ENCODE results near the gene FGFBP2.

DNA sequence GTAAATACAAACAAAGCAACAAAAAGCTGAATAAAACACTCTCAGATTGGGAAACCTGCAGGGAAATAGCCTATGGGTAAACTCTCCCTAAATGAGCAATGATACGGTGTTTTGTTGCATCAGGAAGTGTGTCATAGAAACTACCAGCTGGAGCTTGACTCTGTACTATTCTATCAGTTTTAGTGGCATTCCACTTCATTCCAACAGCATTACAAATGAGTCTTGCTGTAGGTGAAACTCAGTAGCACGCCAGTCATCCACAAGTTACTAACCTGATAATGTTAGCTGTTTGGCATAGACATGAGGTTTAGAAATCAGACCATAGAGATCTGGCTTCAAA is 49.4 kb downstream of the FGFBP2 start:
- TF ChIP-seq, protein P1, sequence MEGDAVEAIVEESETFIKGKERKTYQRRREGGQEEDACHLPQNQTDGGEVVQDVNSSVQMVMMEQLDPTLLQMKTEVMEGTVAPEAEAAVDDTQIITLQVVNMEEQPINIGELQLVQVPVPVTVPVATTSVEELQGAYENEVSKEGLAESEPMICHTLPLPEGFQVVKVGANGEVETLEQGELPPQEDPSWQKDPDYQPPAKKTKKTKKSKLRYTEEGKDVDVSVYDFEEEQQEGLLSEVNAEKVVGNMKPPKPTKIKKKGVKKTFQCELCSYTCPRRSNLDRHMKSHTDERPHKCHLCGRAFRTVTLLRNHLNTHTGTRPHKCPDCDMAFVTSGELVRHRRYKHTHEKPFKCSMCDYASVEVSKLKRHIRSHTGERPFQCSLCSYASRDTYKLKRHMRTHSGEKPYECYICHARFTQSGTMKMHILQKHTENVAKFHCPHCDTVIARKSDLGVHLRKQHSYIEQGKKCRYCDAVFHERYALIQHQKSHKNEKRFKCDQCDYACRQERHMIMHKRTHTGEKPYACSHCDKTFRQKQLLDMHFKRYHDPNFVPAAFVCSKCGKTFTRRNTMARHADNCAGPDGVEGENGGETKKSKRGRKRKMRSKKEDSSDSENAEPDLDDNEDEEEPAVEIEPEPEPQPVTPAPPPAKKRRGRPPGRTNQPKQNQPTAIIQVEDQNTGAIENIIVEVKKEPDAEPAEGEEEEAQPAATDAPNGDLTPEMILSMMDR (IDR thresholded peaks at IDR 0.05): no peak
- no peak for TF ChIP-seq POLR2A (IDR thresholded peaks at IDR 0.05)

All from uterus (tissue), 2 donors.